HG03039 (cell line): ENCODE measurements around the gene PEX11G.
"Not testable (repeated sequence)": the region's sequence is repeated elsewhere in the genome, so short reads cannot be mapped to it uniquely, and the experiment has no call there.

Experiments
- ATAC-seq: cut with Tn5 transposase; IDR thresholded peaks from one replicate; pipeline ENCODE4 v1.9.1; 2021; ENCODE audit warnings: mild to moderate bottlenecking, moderate library complexity; ENCODE audit not compliant: unreplicated experiment

The PEX11G gene

DNA sequence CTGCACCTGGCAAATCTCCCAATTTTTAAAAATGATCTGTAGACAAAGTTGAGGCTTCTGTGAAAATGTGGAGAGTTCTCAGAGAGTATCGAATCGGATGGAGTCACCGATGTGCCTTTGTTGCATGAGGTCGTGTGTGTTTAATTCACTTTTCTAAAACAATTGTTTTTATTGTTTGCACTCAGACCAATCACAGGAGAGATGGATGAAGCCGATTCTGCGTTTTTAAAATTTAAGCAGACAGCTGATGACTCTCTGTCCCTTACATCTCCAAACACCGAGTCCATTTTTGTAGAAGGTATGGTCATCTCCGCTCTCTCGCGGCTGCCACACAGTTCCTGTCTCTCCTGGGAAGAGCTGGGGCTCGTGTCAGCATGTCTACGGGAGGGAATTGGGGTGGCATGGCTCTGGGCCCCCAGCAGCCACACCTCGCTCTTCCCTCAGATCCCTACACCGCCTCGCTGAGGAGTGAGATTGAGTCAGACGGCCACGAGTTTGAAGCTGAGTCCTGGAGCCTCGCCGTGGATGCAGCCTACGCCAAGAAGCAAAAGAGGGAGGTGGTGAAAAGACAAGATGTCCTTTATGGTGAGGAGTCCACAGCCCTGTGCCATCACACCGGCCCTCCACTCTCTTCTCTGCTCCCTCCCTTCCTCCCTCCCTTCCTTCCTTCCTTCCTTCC, 47.2 kb downstream of the PEX11G start:
- no peak for ATAC-seq

DNA sequence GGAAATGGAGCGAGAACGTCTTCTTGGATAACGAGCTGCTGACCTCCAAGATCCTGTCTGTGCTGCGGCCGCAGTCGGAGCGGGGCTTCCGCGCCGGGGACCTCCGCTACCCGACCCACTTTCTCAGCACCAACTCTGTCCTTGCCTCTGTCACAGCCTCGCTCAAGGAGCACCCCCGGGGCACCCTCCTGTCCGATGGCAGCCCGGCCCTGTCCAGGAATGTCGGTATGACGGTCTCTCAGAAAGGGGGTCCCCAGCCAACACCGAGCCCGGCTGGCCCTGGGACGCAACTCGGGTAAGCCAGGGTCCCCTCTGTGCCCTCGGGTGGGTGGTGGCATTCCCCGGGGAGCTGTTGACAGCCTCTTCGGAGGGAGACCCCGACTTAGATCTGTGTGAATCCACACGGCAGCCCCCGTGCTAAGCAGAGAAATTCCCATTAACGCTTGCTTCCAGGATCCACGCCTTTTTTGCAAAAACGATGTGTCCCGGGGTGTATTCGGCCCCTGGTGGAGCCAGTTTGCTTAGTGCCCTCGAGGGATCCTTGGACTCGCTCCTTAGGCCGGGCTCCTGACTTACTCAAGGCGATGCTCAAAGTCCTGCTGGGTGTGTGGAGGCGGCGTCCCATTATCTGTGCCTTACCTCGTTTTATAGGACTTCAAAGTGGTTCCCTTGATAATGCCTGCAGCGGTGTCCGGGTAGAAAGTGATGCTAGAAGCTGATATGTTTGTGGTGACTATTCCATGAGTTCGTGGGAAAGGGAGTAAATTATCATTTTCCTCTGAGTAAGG, 48.5 kb downstream of the PEX11G start:
- ATAC-seq = no peak

DNA sequence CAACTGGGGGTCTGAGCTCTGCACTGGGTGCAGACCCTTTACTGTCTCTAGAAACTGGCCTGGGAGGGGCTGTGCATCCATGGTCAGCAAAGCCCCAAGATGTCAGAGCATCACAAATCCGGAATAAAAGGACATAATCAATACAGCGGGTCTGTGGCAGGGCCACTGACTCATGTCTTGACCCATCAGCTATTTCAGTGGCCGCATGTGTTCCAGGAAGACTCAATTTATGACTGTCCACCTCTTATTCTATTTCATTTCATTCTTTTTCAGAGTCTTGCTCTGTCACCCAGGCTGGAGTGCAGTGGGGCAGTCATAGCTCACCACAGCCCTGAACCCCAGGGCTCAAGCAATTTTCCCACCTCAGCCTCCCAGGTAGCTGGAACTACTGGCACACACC, 53.2 kb downstream of the PEX11G start:
- no peak for ATAC-seq

DNA sequence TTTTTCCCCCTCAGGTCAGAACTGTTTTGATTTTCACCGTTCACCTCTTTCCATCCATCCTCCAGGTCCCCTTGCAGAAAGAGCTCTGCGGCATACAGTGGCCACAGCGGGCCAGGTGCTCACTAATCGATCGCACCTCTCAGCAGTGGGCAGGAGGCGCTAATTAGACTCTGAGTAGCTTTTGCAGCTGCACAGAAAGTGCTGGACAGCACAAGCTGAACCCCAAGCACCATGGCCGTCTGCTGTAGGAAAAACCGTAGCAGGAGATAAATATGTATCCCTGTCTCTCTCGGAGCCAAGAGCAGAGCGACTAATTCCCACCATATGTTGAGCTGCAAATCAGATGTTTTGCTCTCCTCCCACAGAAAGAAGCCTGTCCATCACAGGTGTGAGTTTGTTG, 54.4 kb downstream of the PEX11G start:
- ATAC-seq = no peak

DNA sequence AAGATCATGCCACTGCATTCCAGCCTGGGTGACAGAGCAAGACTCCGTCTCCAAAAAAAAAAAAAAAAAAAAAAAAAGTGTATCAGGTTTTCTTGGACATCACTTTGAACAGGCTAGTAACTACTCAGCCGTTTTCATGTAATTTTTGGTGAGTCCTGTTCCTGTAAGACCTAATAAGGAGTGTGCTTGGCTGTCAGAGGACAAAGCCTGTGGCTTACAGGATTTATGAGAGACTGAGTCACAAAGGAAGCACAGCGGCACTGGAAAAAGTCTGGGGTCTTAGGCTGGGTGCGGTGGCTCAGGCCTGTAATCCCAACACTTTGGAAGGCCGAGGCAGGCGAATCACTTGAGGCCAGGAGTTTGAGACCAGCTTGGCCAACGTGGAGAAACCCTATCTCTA, 55.4 kb downstream of the PEX11G start:
- not testable (repeated sequence) for ATAC-seq

DNA sequence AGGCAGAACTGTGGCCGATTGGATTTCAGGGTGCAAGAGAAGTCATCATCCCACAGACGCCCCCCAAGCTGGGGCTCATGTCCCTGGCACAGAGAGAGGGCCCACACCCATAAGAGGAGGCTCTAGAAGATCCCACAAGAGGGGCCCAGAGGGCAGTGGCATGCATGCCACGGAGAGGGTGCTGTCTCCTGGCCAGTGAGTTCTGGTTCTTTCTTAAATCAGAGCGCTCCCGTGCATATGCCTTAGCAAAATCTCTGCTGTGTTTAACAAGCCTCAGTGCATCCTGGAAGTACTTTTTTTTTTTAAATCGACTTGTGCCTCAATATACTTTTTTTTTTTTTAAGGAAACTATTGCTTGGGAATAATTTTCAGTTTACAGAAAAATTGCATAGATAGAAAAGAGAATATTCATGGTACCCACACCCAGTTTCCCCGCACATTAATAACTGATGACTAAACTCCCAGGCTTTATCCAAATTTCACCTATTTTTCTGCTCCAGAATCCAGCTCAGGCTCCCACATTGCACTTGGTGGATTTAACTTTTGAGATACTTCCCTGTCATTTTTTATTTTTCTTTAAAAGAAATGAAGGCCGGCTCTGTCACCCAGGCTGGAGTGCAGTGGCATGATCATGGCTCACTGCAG, 59.1 kb downstream of the PEX11G start:
- ATAC-seq = no peak

DNA sequence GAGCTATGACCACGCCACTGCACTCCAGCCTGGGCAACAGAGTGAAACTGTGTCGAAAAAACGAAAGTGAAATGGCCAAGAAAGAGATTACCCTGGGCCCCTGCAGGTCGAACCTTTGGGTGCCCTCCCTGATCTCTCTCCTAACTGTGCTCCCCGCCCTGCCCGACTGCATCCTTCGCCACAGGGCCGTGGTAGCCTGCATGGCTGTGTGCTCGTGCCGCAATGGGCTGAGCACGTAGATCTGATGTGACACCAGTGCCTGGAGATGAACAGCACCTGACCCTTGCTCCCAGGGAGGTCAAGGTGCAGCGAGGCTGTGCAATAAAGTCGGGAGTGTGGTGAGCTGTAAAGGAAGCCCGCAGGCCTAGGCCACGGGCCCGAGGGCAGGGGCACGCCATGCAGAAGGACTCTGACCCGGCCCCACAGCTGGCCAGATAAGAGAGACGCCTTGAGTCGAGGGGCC, 60.2 kb downstream of the PEX11G start:
- no peak for ATAC-seq

DNA sequence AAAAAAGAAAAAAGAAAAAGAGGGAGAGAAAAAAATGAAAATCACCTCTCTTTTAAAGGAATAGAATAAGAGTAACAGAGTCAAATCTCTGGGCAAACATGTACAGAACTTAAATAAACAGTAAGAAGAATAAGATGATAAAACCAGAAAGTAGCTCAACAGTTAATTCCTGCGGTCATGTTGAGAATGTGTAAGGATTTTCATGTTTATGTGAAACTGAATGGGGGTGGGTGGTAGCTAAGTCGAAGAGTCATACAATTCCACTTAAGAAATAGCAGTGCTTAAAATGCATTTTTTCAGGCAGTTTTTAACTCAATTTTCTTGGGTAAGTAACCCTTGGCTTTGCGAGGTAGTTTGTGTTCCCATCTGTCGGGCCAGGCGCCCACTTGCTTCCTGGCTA, 60.9 kb downstream of the PEX11G start:
- no peak for ATAC-seq

DNA sequence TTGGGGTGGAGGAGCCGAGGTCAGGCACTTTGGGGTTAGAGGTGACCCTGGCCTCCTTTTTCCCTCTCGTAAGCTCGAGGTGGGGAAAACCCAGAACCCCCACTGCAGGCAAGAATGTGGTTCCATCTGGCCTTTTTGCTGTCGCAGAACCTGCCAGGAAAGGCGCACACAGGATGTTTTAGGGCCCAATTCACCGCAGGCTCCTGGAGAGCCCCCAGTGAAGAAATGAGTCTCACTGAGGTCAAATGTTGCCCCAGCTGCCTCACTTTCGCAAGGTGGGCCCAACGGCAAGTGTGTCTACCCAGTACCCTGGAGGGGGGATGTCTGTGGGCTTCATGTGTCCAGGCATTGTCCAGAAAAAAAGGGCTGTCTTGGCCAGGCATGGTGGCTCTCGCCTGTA, 61.8 kb downstream of the PEX11G start:
- ATAC-seq = no peak
